ENCODE results near the gene PLA2G4F.
"Not testable (repeated sequence)": the region's sequence is repeated elsewhere in the genome, so short reads cannot be mapped to it uniquely, and the experiment has no call there.

The PLA2G4F gene

DNA sequence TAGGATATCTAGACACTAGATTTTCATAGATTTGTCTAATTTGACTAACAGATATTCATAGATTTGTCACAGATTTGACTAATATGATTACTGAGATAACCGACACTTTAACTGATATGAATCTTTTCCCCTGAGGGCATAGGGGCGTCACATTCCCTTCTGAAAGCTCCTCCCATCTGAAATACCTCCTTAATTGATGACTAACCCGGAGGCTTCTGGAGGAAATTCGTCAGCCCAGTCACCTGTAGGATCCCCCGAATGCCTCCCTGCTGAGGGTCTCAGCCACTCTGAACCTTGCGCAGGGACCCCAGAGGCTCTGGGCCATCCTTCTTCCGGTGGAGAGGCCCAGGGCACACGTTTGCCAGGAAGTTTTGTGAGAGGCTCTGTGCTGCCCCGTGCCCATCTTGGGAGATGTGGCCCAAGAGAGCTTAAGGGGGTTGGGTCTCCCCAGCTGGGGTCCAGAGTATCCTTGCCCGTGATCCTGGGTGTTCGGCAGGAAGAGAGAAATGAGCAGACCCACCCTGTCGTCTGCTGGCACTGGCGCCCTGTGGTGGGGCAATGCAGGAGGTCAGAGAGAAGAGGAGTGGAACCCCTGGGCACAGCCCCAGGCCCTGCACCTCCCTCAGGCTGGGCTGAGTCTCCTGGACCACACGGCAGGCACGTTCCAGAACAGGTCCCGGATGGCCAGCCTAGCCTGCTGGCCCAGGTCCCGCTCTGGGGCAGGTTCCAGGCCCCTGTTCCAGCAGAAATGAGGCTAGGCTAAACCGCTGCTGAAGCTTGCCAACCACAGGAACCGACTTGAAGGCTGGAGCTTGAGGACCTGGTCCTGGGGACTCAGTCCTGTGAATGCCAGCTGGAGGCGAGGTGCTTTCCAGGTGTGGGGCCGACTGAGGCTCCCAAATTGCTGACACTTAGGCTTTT is 63.8 kb downstream of the PLA2G4F start:
- DNase-seq: no peak

DNA sequence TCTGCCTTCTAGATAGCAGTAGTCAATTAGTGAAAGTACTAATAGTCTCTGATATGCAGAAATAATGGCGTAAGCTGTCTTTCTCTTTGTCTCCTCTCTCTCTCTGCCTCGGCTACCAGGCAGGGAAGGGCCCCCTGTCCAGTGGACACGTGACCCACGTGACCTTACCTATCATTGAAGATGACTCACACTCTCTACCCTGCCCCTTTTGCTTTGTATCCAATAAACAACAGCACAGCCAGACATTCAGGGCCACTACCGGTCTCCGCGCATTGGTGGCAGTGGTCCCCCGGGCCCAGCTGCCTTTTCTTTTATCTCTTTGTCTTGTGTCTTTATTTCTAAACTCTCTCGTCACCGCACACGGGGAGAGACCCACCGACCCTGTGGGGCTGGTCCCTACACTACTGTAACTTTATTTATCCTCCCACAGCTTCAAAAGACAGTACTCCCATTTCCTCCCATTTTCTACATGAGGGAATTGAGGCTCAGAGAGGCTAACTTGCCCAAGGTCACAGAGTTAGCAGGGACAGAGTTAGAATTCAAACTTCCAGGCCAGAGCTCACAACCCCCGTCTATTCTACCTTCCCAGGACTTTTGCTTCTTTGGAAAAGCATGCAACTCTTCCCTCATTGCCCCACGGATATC is 64.6 kb downstream of the PLA2G4F start:
- DNase-seq: not testable (repeated sequence)

DNA sequence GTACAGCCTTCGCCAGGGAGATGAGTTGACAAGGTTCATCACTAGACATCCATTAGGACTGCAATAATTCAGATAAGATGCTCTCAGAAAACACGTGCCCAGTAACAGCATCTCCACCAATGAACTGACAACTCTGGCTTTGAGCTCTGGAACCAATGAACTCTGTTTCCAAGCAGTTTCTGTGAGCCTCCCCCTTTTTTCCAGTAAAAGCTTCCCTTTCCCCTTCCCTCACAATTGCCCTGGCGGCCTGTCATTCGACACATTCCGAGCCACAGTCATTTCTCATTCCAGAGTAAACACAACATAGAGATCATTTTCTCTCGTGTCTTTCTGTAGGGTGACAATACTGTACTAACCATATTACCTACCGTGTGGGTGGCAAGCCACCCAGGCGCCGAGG is 65.7 kb downstream of the PLA2G4F start:
- DNase-seq: no peak

GRCh38 chr15:42090370-42090769 is 66.1 kb downstream of the PLA2G4F start:
- no peak for DNase-seq

DNA sequence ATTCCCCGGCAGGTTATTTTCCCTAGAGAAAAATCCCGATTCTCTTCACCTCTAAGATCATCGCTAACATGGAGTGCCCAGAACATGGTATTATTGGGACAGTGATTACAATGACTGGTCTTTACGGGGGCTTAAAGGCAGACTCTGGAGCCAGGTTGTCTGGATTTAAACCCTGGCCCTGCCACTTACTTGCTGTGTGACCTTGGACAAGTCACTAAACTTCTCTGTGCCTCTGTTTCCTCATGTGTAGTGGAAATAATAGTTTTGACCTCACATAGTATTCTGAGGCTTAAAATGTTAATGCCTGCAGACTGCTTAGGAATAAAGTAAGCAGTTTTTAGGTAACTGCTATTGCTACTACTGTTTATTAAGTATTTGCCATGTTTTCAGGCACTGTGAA is 66.5 kb downstream of the PLA2G4F start:
- DNase-seq: no peak

Data from stimulated activated naive CD4-positive, alpha-beta T cell treated with Interleukin-2 at 50 U/mL for 16 hours (primary cell).